Ureter (tissue), 1 donor: ENCODE data around the gene RAB4B. TPM values are rescaled to one million over a fixed set of nuclear protein-coding genes. Genes with fewer than 3 reads are reported as not detected.
"Not testable (repeated sequence)": the region's sequence is repeated elsewhere in the genome, so short reads cannot be mapped to it uniquely, and the experiment has no call there.

Experiments used
- DNase-seq: peaks from one replicate; pipeline ENCODE4 v3.0.0-alpha.2; 2020; ENCODE audit warnings: low spot score
- total RNA-seq: library from RNA; stranded (reverse); gene quantifications from one replicate; pipeline ENCODE4 v1.2.4, GENCODE V29; 2023
- donor health status: DM: yes; HTN: yes; CAD: no.

Gene RAB4B
- total RNA-seq, result 45.3 TPM

DNA sequence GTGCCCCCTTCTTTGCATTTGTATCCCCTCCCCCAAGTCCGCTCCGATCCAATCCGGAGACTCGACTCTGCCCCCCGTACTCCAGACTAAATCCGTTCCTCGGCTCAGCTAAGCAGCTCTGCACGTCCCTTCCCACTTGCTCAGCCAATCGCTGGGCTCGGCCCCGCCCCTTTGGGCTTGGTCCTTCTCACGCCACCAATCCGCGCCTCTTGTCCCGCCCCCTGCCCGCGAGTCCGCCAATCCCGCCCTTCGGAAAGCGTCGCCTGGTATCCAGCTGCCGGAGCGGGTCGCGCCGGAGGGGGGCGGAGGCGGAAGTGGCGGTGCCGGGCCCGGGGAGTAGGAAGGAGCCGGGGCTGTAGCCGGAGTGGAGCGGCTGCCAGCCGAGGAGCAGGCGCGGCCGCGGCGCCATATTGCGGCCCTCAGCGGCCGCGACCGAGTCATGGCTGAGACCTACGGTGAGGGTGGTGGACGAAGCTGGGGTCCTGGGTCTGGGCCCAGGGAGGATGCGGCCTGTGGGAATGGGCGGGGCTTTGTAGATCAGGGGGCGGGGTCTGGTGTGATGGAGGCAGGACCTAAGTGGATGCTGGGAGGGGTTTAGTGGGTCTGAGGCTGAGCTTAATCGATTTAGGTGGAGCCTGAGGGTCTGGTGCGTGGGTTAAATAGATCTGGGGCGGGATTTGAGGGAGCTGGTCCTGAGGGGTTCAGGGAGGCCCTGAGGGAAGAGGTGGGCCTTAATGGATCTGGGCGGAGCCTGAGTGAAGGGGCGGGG is at the start of gene RAB4B:
TSS of gene RAB4B (plus strand) at position 311 of the 769 bp plus-strand sequence. CDS start at position 440, 129 bp downstream.
- peak; percentile 100 for DNase-seq

DNA sequence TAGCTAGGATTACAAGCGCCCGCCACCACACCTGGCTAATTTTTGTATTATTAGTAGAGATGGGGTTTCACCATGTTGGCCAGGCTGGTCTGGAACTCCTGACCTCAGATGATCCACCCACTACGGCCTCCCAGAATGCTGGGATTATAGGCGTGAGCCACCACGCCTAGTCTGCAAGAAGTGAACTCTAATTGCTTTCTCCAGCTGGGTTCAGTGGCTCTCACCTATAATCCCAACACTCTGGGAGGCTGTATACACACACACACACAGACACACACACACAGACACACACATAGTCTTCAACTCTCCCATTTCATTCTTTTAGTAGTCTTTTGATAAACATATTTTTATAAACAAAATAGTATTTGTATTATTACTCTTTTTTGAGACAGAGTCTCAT is 48.0 kb upstream of the RAB4B start:
- not testable (repeated sequence) for DNase-seq

DNA sequence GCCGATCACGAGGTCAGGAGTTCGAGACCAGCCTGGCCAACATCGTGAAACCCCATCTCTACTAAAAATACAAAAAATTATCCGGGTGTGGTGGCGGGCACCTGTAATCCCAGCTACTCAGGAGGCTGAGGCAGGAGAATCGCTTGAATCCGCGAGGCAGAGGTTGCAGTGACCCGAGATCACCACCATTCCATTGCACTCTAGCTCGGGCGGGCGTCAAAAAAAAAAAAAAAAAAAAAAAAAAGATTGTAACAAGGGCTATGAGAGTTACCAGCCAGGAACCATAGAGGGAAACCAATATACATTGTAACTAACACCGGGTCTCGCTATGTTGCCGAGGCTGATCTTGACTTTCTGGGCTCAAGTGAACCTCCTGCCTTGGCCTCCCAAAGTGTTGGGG is 45.7 kb upstream of the RAB4B start:
- not testable (repeated sequence) for DNase-seq

- no peak for DNase-seq
Observed at GRCh38 chr19:40733149-40733548, 44.9 kb upstream of the RAB4B start.

GRCh38 chr19:40735013-40735771 is 42.9 kb upstream of the RAB4B start:
- no peak for DNase-seq

DNA sequence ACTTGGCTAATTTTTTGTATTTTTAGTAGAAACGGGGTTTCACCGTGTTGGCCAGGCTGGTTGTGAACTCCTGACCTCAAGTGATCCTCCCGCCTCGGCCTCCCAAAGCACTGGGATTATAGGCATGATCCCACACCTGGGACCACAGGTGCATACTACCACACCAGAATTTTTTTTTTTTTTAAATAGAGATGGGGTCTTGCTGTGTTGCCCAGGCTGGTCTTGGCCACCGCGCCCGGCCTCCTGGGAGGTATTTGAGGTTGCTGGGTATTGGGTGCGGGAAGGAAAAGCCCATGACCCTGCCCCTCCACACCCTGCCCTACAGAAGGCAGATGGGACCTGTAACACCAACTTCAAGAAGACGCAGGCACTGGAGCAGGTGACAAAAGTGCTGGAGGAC is 41.4 kb upstream of the RAB4B start:
- DNase-seq, result no peak

- DNase-seq, result no peak
Observed at GRCh38 chr19:40737102-40737644, 40.9 kb upstream of the RAB4B start.

GRCh38 chr19:40739030-40739839 is 38.8 kb upstream of the RAB4B start:
- no peak for DNase-seq

DNA sequence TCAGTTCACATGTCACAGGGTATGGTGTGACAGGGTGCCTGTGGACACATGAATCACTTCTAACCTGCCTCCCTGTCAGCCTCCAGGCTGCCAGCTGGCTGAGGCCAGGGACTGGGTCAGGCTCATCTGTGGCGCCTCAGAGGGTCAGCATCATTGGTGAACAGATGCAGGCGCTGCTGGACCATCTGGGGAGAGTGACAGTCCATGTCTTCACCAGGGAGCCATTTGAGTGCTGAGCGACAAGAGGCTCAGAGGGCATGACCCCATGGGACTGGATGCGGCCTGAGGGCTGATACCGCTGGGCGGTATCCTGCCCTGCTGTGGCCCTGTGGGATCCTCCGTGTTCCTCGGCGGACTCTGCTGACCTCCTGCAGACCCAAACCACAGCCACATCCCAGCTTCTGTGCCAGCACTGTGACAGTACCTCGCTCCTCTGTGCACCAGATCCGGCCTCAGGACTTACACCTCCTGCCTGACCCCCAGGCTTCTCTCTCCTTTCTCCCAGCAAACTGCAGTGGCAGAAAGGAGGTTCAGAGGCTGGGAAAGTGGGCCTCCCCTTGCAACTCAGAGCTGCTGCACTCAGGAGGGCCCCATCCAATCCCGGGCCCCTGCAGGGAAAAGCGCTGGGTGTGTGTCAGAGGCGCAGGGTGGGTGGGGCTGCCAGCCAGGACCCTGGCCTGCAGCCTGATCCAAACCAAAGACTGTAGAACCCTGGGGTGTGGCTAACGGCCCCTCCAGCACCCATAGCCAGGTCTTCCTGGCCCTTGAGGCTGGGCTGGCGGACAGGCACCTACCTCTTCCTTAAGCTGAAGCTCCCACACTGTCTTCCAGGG is 38.0 kb upstream of the RAB4B start:
- no peak for DNase-seq

- DNase-seq, result no peak
Observed at GRCh38 chr19:40740747-40741146, 37.3 kb upstream of the RAB4B start.

- no peak for DNase-seq
Observed at GRCh38 chr19:40741527-40742390, 36.3 kb upstream of the RAB4B start.

DNA sequence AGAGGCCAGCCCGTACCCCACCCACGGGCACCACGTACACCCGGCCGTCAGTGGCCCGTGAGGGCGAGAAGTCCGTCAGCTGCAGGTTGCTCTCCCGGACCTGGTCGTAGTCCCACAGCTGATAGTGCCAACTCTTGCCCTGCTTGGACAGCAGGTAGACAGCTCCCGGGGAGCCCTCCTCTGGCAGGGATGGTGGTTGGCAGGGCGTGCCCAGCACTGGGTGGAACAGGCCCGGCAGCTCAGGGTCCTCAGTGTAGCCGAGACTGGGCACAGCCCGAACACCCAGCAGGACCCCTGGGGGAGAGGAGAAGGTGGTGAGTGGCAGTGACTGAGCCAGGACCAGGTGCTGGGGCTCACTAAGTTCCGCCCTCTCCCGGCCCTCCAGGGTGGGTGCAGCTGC is 35.6 kb upstream of the RAB4B start:
- DNase-seq, result no peak

DNA sequence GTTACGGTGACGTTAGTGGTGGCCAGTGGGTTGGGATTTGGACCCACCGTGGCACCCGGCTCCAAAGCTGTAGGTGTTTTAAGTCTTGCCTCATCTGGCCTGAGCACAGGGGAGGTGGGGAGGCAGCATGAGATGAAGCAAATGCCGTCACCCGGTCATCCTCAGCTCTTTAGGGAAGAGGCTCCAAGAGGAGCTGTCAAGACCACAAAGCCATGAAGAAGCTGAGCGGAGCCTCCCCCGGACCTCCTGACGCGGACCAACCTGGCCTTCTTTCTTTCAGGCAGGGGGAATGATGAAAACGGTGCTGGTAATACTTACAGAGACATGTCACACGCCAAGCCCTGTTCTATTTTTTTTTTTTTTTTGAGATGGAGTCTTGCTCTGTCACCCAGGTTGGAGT is 35.2 kb upstream of the RAB4B start:
- DNase-seq, result no peak

GRCh38 chr19:40743926-40744325 is 34.1 kb upstream of the RAB4B start:
- DNase-seq, result no peak

- DNase-seq, result no peak
Observed at GRCh38 chr19:40744554-40745401, 33.3 kb upstream of the RAB4B start.

DNA sequence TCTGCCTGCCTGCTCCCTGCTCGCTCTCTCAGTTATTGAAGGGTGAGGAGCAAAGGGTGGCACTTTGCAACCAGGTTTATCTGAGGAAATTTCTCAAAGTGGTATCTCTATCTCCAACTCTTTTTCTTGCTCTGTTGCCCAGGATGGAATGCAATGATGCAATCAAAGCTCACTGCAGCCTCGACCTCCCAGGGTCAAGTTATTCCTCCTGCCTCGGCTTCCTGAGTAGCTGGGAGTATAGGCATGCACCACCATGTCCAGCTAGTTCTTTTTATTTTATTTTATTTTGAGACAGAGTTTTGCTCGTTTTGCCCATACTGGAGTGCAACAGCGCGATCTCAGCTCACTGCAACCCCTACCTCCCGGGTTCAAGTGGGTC is 32.7 kb upstream of the RAB4B start:
- no peak for DNase-seq

DNA sequence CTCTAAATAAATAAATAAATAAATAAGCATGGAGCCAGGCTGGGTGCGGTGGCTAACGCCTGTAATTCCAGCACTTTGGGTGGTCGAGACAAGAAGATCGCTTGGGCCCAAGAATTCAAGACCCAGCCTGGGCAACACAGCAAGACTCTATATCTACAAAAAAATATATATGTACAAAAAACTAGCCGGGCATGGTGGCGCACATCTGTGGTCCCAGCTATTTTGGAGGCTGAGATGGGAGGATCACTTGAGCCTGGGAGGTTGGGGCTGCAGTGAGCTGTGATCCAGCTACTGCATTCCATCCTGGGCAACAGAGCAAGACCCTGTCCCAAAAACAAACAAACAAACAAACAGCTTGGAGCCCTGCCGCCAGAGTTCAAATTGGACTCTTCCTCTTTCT is 30.5 kb upstream of the RAB4B start:
- DNase-seq, result no peak

GRCh38 chr19:40750058-40750873 is 27.8 kb upstream of the RAB4B start, which contains the start of gene ACTMAP:
ACTMAP (minus strand) TSS chr19:40750477; CDS start chr19:40749803, 674 bp downstream.
- peak; percentile 100 for DNase-seq
